ENCODE data around the gene MANEAL. TPM values are rescaled to one million over a fixed set of nuclear protein-coding genes. Genes with fewer than 3 reads are reported as not detected.
A peak's percentile ranks its signal among the peaks of the same experiment; 100 is the strongest.

Gene MANEAL
- total RNA-seq, 1 donor from 2014 or later = 0.24 TPM

GRCh38 chr1:37764414-37764825 lies 29.2 kb upstream of the MANEAL start:
- H3K4me3 Mint-ChIP-seq = peak overlapping the region; percentile 71
- H3K4me3 ChIP-seq = peak overlapping the region; percentile 26
- H3K4me1 Mint-ChIP-seq = peaks cover 16% of the 10 kb centered on the region
- no peak overlapping the region for H3K27ac ChIP-seq
- peaks cover 41% of the 10 kb centered on the region for H4K20me1 ChIP-seq (ENCODE audit: low read depth)
- no peak overlapping the region for H3K27ac Mint-ChIP-seq
- TF ChIP-seq EZH2 (IDR thresholded peaks at IDR 0.05) = no peak
- H3K36me3 ChIP-seq = no peaks in the 10 kb centered on the region
- H3F3A ChIP-seq (ENCODE audit: low read depth) = peaks cover 5% of the 10 kb centered on the region
- peaks cover 100% of the 10 kb centered on the region for H3K27me3 ChIP-seq
- H3K9me3 Mint-ChIP-seq = peaks cover 3% of the 10 kb centered on the region
- peaks cover 8% of the 10 kb centered on the region for H3K4me1 ChIP-seq
- no peak overlapping the region for H3K9ac ChIP-seq
- H2AFZ ChIP-seq (replicated peaks) = no peak overlapping the region
- peak overlapping the region; percentile 67 for H3K4me2 ChIP-seq
- no peaks in the 10 kb centered on the region for H3K79me2 ChIP-seq (ENCODE audit: low read depth)
- no peaks in the 10 kb centered on the region for H3K9me3 ChIP-seq (ENCODE audit: low read depth)
- no peaks in the 10 kb centered on the region for H3K36me3 Mint-ChIP-seq
- DNase-seq (ENCODE audit: low spot score) = peak; percentile 95
- peaks cover 78% of the 10 kb centered on the region for H3K27me3 Mint-ChIP-seq (ENCODE audit: insufficient read depth, low read depth)

DNA sequence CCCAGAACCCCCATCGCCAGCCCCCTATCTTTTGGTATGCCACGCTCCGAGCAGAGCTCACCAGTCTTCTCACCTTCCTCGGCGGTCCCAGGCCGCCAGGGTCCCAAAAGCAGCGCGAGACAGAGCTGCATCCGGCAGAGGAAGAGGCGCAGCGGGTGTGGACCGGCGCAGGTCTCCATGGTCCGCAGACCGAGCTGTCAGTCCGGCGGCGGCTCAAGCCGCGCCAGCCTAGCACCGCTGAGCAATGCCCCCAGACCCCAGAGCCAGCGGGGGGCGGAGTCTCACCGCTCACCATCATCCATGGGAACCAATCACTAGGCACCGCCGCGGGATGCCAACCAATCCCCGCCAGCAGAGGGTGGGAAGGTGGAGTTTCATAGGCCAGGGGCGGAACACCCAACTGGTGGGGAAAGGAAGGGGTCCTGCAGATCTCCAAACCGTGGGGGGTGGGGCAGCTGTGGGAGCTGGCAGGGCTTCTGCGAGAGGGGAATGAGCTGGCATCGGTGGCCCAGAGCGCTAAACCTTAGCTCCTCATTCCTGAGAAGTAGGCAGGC lies 28.7 kb upstream of the MANEAL start, which contains the start of gene EPHA10:
TSS of gene EPHA10 (minus strand) at position 233 of the 554 bp plus-strand sequence. CDS start at position 179, 54 bp downstream.
- H3K9me3 ChIP-seq (ENCODE audit: low read depth) = no peaks in the 10 kb centered on the region
- H2AFZ ChIP-seq (replicated peaks) = no peak within 1 kb of the TSS
- H3K4me3 Mint-ChIP-seq = peak within 1 kb of the TSS; percentile 71

GRCh38 chr1:37765916-37766664 lies 27.6 kb upstream of the MANEAL start:
- Histone ChIP-seq H3K9ac (no peak overlapping the region), H4K20me1 (ENCODE audit: low read depth) (peaks cover 41% of the 10 kb centered on the region), H3K4me2 (peak overlapping the region; percentile 67), H3K79me2 (ENCODE audit: low read depth) (no peaks in the 10 kb centered on the region), H3K9me3 (ENCODE audit: low read depth) (no peaks in the 10 kb centered on the region), H3K4me3 (peak overlapping the region; percentile 5), H3K27ac (no peak overlapping the region), H3K36me3 (no peaks in the 10 kb centered on the region), H3K4me1 (peaks cover 8% of the 10 kb centered on the region), H3K27me3 (peaks cover 100% of the 10 kb centered on the region), H3F3A (ENCODE audit: low read depth) (peaks cover 5% of the 10 kb centered on the region), H2AFZ (replicated peaks) (no peak overlapping the region)
- peak overlapping the region; percentile 71 for H3K4me3 Mint-ChIP-seq
- no peaks in the 10 kb centered on the region for H3K36me3 Mint-ChIP-seq
- peaks cover 81% of the 10 kb centered on the region for H3K27me3 Mint-ChIP-seq (ENCODE audit: insufficient read depth, low read depth)
- H3K27ac Mint-ChIP-seq = no peak overlapping the region
- H3K4me1 Mint-ChIP-seq = peaks cover 16% of the 10 kb centered on the region
- peak; percentile 10 for DNase-seq (ENCODE audit: low spot score)
- TF ChIP-seq CTCF (IDR thresholded peaks at IDR 0.05) (peak; percentile 20), EZH2 (IDR thresholded peaks at IDR 0.05) (peak; percentile 45), EZH2phosphoT487 (IDR thresholded peaks at IDR 0.05) (peak; percentile 38)
- peaks cover 3% of the 10 kb centered on the region for H3K9me3 Mint-ChIP-seq

More for the DNA sequence above, 28.7 kb upstream of the MANEAL start, which contains the start of gene EPHA10:
- Mint-ChIP-seq H3K27me3 (ENCODE audit: insufficient read depth, low read depth) (peaks cover 81% of the 10 kb centered on the region), H3K4me1 (peaks cover 16% of the 10 kb centered on the region), H3K27ac (no peak within 1 kb of the TSS), H3K9me3 (peaks cover 3% of the 10 kb centered on the region), H3K36me3 (no peaks in the 10 kb centered on the region)
- Histone ChIP-seq H3K9ac (no peak within 1 kb of the TSS), H3K4me2 (peak within 1 kb of the TSS; percentile 67), H3K36me3 (no peaks in the 10 kb centered on the region), H3K27ac (no peak within 1 kb of the TSS), H3K27me3 (peaks cover 100% of the 10 kb centered on the region), H3K4me1 (peaks cover 8% of the 10 kb centered on the region), H4K20me1 (ENCODE audit: low read depth) (peaks cover 41% of the 10 kb centered on the region), H3F3A (ENCODE audit: low read depth) (peaks cover 5% of the 10 kb centered on the region), H3K79me2 (ENCODE audit: low read depth) (no peaks in the 10 kb centered on the region), H3K4me3 (peak within 1 kb of the TSS; percentile 26)
- TF ChIP-seq EZH2 (IDR thresholded peaks at IDR 0.05) (peak; percentile 62), CTCF (IDR thresholded peaks at IDR 0.05) (no peak)
- DNase-seq (ENCODE audit: low spot score) = peak; percentile 78
